ENCODE data around the gene CXCL14. TPM values are rescaled to one million over a fixed set of nuclear protein-coding genes. Genes with fewer than 3 reads are reported as not detected.
A peak's percentile ranks its signal among the peaks of the same experiment; 100 is the strongest.

Gene CXCL14
- polyA plus RNA-seq, 3 donors, result 0.07 to 0.12 TPM; not detected in 1

GRCh38 chr5:135555530-135555929 is 23.3 kb downstream of the CXCL14 start:
- Histone ChIP-seq H3K9me3 (replicated peaks in 1 of 2; ENCODE audit: control insufficient read depth in 1 of 2, insufficient read depth in 1 of 2, low read length in 2 of 2) (peaks cover 0 to 4% of the 10 kb centered on the region in 2 donors), H3K4me1 (ENCODE audit: control insufficient read depth in 1 of 2, insufficient read depth in 2 of 2, low read length in 2 of 2) (no peaks in the 10 kb centered on the region), H3K4me2 (replicated peaks; ENCODE audit: extremely low read depth, low read length, poor library complexity, severe bottlenecking) (no peak overlapping the region), H3K4me3 (replicated peaks in 1 of 3; ENCODE audit: low read depth in 2 of 3, low read length in 3 of 3) (no peak overlapping the region), H2AFZ (ENCODE audit: insufficient read depth, low read depth, low read length, poor library complexity, severe bottlenecking) (no peak overlapping the region), H3K79me2 (ENCODE audit: insufficient read depth, low read length) (no peaks in the 10 kb centered on the region), H3K36me3 (replicated peaks in 1 of 2; ENCODE audit: control insufficient read depth in 1 of 2, insufficient read depth in 2 of 2, low read length in 2 of 2) (no peaks in the 10 kb centered on the region), H4K20me1 (ENCODE audit: insufficient read depth, low read length) (no peaks in the 10 kb centered on the region), H3K27me3 (ENCODE audit: control insufficient read depth in 2 of 2, insufficient read depth in 2 of 2, low read length in 2 of 2) (peaks cover 21 to 61% of the 10 kb centered on the region in 2 donors), H3K9ac (ENCODE audit: insufficient read depth, low read length, poor library complexity, severe bottlenecking) (no peak overlapping the region), H3K27ac (ENCODE audit: low read depth in 1 of 2, low read length in 2 of 2) (no peak overlapping the region)
- WGBS (ENCODE audit: insufficient coverage), result no CpG with 5 or more reads among the region's 2 CpGs
- peaks cover 5% of the 10 kb centered on the region for H3K4me1 Mint-ChIP-seq
- intact Hi-C loops (cut with micrococcal nuclease), result no loop called here
- no peak for DNase-seq
- no peak for TF ChIP-seq CTCF (IDR thresholded peaks at IDR 0.05)
- H3K27ac Mint-ChIP-seq, result no peak overlapping the region
- peaks cover 0 to 2% (median 0%) of the 10 kb centered on the region in 7 donors for H3K9me3 Mint-ChIP-seq
- H3K4me3 Mint-ChIP-seq, result no peak overlapping the region
- peaks cover 34 to 67% (median 59%) of the 10 kb centered on the region in 3 donors for H3K27me3 Mint-ChIP-seq (ENCODE audit: low read depth in 3 of 3)
- no peaks in the 10 kb centered on the region for H3K36me3 Mint-ChIP-seq

- no peak overlapping the region for H3K9ac ChIP-seq (ENCODE audit: insufficient read depth, low read length, poor library complexity, severe bottlenecking)
- intact Hi-C loops (cut with micrococcal nuclease), result loop anchor here in 1 of 2 donors (2.0 kb wide), 1 partner anchor 87 kb away; no protein-coding TSS in a partner anchor
- WGBS (ENCODE audit: insufficient coverage), result 0% methylated on average over 1 of the region's 8 CpGs
- no peaks in the 10 kb centered on the region for H3K4me1 ChIP-seq (ENCODE audit: control insufficient read depth in 1 of 2, insufficient read depth in 2 of 2, low read length in 2 of 2)
- Mint-ChIP-seq H3K4me1 (peaks cover 3% of the 10 kb centered on the region), H3K9me3 (no peaks in the 10 kb centered on the region), H3K27ac (peak overlapping the region in 1 of 7 donors; percentile 8), H3K36me3 (no peaks in the 10 kb centered on the region), H3K4me3 (peak overlapping the region; percentile 17 to 35), H3K27me3 (ENCODE audit: low read depth in 3 of 3) (peaks cover 47 to 71% (median 61%) of the 10 kb centered on the region in 3 donors)
- no peak overlapping the region for H3K4me2 ChIP-seq (replicated peaks; ENCODE audit: extremely low read depth, low read length, poor library complexity, severe bottlenecking)
- H4K20me1 ChIP-seq (ENCODE audit: insufficient read depth, low read length), result no peaks in the 10 kb centered on the region
- H2AFZ ChIP-seq (ENCODE audit: insufficient read depth, low read depth, low read length, poor library complexity, severe bottlenecking), result no peak overlapping the region
- H3K27ac ChIP-seq (ENCODE audit: low read depth in 1 of 2, low read length in 2 of 2), result no peak overlapping the region
- TF ChIP-seq CTCF (IDR thresholded peaks at IDR 0.05), result no peak
- H3K79me2 ChIP-seq (ENCODE audit: insufficient read depth, low read length), result no peaks in the 10 kb centered on the region
- H3K27me3 ChIP-seq (ENCODE audit: control insufficient read depth in 2 of 2, insufficient read depth in 2 of 2, low read length in 2 of 2), result peaks cover 23 to 64% of the 10 kb centered on the region in 2 donors
- no peaks in the 10 kb centered on the region for H3K36me3 ChIP-seq (replicated peaks in 1 of 2; ENCODE audit: control insufficient read depth in 1 of 2, insufficient read depth in 2 of 2, low read length in 2 of 2)
- H3K4me3 ChIP-seq (replicated peaks in 1 of 3; ENCODE audit: low read depth in 2 of 3, low read length in 3 of 3), result no peak overlapping the region
- H3K9me3 ChIP-seq (replicated peaks in 1 of 2; ENCODE audit: control insufficient read depth in 1 of 2, insufficient read depth in 1 of 2, low read length in 2 of 2), result no peaks in the 10 kb centered on the region
- no peak for DNase-seq
These were observed 24.9 kb downstream of the CXCL14 start for GRCh38 chr5:135553688-135554462.

All from CD14-positive monocyte (primary cell).